Measurements from ENCODE around the gene DOCK6.
"Not testable (repeated sequence)": the region's sequence is repeated elsewhere in the genome, so short reads cannot be mapped to it uniquely, and the experiment has no call there.

DOCK6 gene

GRCh38 chr19:11166281-11167142, 95.8 kb downstream of the DOCK6 start:
- Histone ChIP-seq H3K4me1 (ENCODE audit: control insufficient read depth in 1 of 2, insufficient read depth in 1 of 2, low read depth in 1 of 2, low read length in 1 of 2) (no peaks in the 10 kb centered on the region), H3K4me3 (ENCODE audit: low read depth in 1 of 2, low read length in 1 of 2) (no peak overlapping the region), H3K27me3 (no peaks in the 10 kb centered on the region), H3K36me3 (no peaks in the 10 kb centered on the region), H3K27ac (no peak overlapping the region), H3K9me3 (no peaks in the 10 kb centered on the region)
- no peak for TF ChIP-seq CTCF (IDR thresholded peaks at IDR 0.05)

GRCh38 chr19:11165486-11166030, 96.8 kb downstream of the DOCK6 start:
- no peak for TF ChIP-seq CTCF (IDR thresholded peaks at IDR 0.05)
- no peak overlapping the region for H3K27ac ChIP-seq
- H3K36me3 ChIP-seq = no peaks in the 10 kb centered on the region

DNA sequence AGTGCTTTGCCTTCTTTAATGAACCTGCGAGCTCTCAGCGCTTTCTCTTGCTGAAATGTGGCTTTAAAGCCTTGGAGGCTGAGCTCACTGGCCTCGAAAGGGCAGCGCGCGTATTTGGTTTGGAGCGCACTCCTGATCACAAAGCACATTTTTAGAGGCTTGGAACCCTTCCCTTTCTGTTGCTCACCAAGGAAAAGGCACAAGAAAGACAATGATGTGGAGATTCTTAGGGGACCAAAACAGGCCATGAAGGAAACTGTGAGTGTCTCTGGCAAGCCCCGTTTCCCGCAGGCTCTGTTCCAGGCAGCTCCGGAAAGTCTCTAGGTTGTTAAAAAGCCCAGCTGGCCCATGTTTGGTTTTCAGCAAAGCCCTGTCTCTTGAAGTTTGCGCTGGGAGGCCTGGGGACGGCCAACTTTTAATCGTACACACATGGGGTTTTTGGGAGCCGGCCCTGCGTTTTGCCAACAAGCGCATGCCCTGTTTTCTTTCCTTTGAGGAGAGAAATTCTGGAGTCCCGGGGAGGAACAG, 97.4 kb downstream of the DOCK6 start:
- Histone ChIP-seq H3K27ac (no peak overlapping the region), H3K9me3 (no peaks in the 10 kb centered on the region), H3K27me3 (no peaks in the 10 kb centered on the region), H3K36me3 (no peaks in the 10 kb centered on the region), H3K4me1 (ENCODE audit: control insufficient read depth in 1 of 2, insufficient read depth in 1 of 2, low read depth in 1 of 2, low read length in 1 of 2) (no peaks in the 10 kb centered on the region), H3K4me3 (ENCODE audit: low read depth in 1 of 2, low read length in 1 of 2) (no peak overlapping the region)
- no peak for TF ChIP-seq CTCF (IDR thresholded peaks at IDR 0.05)

More at GRCh38 chr19:11165486-11166030, 96.8 kb downstream of the DOCK6 start:
- H3K9me3 ChIP-seq = no peaks in the 10 kb centered on the region
- no peaks in the 10 kb centered on the region for H3K27me3 ChIP-seq
- H3K4me3 ChIP-seq (ENCODE audit: low read depth in 1 of 2, low read length in 1 of 2) = no peak overlapping the region
- H3K4me1 ChIP-seq (ENCODE audit: control insufficient read depth in 1 of 2, insufficient read depth in 1 of 2, low read depth in 1 of 2, low read length in 1 of 2) = no peaks in the 10 kb centered on the region

DNA sequence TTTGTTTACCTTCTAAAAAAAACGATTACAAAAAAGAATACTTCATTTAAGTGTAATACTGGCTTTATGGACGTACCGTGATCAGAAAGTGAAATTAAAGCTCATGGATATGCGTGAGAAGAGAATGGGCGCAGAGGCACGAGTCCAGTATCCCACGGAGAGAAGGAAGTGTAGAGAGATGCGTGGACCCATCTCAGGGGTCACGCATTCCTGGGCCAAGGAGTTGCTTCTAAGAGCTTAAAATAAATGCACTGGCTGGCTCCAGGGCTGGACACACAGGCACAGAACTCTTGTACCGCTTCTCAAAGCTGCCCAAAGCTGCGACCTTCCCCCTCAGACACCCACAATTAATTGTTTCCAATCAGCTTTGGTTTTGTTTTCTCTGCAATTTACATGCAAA, 98.0 kb downstream of the DOCK6 start:
- no peaks in the 10 kb centered on the region for H3K9me3 ChIP-seq
- H3K27me3 ChIP-seq = no peaks in the 10 kb centered on the region
- H3K27ac ChIP-seq = no peak overlapping the region
- H3K4me1 ChIP-seq (ENCODE audit: control insufficient read depth in 1 of 2, insufficient read depth in 1 of 2, low read depth in 1 of 2, low read length in 1 of 2) = no peaks in the 10 kb centered on the region
- H3K4me3 ChIP-seq (ENCODE audit: low read depth in 1 of 2, low read length in 1 of 2) = no peak overlapping the region
- no peaks in the 10 kb centered on the region for H3K36me3 ChIP-seq
- no peak for TF ChIP-seq CTCF (IDR thresholded peaks at IDR 0.05)

DNA sequence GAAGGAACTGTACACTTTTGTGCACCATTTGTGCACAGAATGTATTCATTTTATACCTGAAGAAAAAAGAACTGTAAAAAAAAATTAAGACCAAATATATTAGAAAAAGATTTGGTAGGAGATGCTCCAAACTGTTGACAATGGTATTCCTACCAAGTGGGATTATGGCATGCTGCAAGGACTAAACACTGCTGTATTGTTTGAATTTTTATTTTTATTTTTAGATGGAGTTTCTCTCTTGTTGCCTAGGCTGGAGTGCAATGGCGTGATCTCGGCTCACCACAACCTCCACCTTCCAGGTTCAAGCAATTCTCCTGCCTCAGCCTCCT, 101.9 kb downstream of the DOCK6 start:
- not testable (repeated sequence) for H3K9me3 ChIP-seq; H3K4me1 ChIP-seq (ENCODE audit: control insufficient read depth in 1 of 2, insufficient read depth in 1 of 2, low read depth in 1 of 2, low read length in 1 of 2); H3K36me3 ChIP-seq; H3K27ac ChIP-seq; H3K4me3 ChIP-seq (ENCODE audit: low read depth in 1 of 2, low read length in 1 of 2); H3K27me3 ChIP-seq
